ENCODE data around the gene ANAPC7.
"Not testable (repeated sequence)": the region's sequence is repeated elsewhere in the genome, so short reads cannot be mapped to it uniquely, and the experiment has no call there.

The ANAPC7 gene

DNA sequence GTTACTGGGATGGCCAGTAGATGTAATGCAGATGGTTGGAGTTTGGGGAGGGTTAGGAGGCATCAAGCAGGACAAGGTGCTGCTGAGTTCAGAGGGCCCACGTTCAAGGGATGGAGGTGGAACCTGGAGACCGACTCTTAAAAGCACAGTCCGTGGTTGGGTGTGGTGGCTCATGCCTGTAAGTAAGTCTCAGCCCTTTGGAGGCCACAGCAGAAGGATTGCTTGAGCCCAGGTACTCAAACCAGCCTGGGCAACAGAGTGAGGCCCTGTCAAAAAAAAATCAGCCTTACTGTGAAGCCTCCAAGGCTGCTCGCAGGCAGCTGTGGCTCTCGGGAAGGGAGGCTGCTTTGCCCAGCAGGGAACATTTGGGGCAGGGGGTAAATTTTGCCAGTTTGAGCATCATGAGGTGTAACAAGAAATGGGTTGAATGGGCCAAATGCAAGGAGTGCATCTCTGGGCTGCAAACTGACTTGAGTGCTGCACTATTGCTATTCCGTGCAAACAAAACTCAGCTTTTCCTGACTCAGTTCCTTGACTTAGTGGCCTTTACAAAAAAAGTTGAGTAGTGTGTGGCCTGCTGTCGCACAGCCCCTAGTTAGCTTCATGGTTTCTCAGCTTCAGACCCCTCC lies 55.0 kb downstream of the ANAPC7 start:
- no peak for DNase-seq (ENCODE audit: low read depth, low spot score)

DNA sequence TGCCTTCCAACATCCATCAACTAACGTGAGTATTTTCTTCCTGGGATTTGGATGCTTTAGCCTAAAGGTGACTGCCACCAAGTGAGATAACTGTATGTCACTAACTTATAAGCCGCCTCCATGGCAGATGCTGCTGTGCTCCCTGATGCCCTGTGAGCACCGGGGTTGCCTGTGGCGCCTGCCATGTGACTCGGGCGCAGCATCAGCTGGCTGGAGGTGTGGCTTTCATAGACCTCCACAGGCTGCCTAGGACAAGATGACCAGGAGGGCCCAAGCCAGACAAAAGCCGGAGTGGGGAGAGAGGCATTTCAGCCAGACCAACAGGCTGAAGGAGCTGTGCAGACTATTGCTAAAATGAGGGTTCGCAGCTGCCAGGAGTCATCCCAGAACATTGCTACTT lies 55.7 kb downstream of the ANAPC7 start:
- no peak for DNase-seq (ENCODE audit: low read depth, low spot score)

DNA sequence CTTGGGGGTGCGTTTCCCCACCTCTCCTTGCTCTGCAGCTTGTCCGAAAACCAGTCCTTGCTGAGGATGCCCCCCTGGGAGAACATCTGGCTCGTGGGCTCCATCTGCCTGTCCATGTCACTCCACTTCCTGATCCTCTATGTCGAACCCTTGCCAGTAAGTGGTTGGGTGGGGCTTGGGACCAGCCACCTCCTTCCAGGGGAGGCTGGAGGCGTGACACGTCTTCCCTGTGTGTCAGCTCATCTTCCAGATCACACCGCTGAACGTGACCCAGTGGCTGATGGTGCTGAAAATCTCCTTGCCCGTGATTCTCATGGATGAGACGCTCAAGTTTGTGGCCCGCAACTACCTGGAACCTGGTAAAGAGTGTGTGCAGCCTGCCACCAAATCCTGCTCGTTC lies 57.5 kb downstream of the ANAPC7 start:
- no peak for DNase-seq (ENCODE audit: low read depth, low spot score)

DNA sequence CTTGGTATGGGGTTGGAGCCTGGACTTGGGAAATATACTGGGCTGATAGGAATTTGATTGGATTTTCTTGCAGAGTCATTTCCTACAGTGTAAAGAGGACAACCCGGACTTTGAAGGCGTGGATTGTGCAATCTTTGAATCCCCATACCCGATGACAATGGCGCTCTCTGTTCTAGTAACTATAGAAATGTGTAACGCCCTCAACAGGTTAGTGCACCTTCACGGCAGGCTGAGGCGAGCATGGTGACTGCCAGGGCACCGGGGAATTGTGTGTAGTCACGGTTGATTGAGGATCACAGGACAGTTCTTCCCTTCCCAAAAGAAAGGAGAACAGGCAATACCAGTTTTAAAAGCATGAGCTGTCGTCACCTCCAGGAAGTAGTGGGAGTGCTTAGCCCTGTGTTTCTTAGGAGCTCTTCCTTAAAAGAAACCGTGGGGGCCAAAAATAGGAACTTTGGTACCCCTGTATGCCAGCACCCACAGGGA lies 58.3 kb downstream of the ANAPC7 start:
- no peak for DNase-seq (ENCODE audit: low read depth, low spot score)

DNA sequence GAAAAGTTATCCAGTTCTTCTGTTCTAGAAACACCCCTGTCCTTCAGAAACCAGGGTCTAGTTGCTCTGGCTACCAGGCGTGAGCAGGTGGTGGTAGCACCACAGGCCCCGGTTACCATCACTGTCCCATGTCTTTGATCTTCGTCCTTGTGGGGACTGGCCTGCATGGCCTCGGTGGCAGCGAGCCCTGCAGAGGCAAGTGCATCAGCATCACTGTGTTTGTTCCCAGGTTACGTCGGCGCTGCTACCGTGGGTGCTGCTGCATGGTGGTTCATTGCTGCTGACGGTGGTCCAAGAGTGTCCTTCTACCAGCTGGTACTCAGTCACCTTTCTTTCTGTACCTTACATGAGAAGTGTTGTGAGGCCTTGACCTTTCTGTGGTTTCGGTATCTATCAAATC lies 58.9 kb downstream of the ANAPC7 start:
- DNase-seq (ENCODE audit: low read depth, low spot score) = no peak

DNA sequence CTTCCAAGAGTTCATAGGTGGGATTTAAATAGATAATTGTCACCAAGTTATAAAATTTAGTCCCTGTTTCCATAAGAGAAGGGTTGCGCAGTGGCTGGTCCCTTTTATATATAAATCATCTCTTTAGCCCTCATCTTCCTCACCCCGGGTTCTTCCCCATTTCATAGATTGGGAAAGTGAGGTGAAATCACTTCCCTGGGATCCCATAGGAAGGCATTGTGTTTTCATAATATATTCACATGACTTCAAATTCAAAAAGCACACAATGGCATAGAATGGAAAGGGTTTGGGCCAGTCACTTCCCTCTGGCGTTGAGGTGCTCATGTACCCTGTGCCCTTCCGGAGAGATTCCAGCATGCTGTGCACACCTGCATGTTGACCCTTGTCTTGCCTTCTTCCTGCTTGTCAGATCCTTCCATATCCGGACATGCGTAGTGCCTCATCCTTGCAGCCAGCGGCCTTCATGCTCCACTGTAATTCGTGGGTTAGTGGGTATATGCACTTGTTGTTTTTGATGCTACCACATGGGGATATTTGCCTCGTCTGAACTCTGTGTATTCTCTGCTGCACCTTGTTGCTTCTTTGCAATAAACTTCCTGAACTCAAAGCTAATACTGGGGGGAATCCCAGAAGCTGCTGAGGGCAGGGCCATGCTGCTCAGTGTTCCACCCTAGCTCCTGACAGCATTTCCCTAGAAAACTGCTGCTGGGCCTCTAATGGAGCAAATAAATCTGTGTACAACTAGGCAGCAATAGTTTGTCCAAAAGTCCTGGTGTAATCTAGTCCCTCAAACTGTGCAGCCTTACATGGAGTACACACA lies 59.6 kb downstream of the ANAPC7 start:
- no peak for DNase-seq (ENCODE audit: low read depth, low spot score)

DNA sequence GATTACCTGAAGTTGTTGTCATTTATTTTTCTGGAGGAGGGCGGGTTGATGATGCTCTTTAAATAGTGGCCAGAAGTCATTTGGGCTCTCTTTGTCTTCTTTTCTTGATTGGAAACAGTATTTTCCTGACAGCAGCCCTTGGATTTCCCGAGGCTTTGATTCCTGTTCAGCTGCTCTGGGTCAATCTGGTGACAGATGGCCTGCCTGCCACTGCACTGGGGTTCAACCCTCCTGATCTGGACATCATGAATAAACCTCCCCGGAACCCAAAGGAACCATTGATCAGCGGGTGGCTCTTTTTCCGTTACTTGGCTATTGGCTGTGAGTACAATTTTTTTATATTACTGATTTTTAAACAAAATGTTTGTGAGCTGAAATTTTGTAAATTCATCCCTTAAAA lies 60.4 kb downstream of the ANAPC7 start:
- DNase-seq (ENCODE audit: low read depth, low spot score) = no peak

DNA sequence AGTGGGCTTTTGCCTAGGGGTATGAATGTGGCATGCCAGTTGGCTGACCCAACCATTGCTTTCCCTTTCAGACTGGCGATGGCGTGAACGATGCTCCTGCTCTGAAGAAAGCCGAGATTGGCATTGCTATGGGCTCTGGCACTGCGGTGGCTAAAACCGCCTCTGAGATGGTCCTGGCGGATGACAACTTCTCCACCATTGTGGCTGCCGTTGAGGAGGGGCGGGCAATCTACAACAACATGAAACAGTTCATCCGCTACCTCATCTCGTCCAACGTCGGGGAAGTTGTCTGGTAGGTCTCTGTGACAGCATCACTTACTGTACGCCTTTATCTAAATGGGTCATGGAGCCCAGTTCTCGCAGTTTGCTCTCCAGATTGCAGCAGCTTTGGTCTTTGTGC lies 61.4 kb downstream of the ANAPC7 start:
- no peak for DNase-seq (ENCODE audit: low read depth, low spot score)

DNA sequence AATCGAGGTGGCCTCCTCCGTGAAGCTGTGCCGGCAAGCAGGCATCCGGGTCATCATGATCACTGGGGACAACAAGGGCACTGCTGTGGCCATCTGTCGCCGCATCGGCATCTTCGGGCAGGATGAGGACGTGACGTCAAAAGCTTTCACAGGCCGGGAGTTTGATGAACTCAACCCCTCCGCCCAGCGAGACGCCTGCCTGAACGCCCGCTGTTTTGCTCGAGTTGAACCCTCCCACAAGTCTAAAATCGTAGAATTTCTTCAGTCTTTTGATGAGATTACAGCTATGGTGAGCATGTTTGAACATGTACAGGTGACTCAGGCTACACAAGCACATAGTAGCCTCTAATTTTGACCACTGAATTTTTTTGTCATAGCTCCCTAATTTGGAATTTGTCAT lies 62.8 kb downstream of the ANAPC7 start:
- DNase-seq (ENCODE audit: low read depth, low spot score) = no peak

DNA sequence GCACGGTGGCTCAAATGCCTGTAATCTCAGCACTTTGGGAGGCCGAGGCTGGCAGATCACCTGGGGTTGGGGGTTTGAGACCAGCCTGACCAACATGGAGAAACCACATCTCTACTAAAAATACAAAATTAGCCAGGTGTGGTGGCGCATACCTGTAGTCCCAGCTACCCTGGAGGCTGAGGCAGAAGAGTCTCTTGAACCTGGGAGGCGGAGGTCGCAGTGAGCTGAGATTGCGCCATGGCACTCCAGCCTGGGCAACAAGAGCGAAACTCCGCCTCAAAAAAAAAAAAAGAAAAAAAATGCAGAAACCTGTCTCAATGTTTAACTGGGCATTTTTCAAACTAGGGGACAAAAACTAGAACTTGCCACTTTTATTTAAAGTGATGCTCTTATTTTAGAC lies 63.2 kb downstream of the ANAPC7 start:
- DNase-seq (ENCODE audit: low read depth, low spot score) = not testable (repeated sequence)

DNA sequence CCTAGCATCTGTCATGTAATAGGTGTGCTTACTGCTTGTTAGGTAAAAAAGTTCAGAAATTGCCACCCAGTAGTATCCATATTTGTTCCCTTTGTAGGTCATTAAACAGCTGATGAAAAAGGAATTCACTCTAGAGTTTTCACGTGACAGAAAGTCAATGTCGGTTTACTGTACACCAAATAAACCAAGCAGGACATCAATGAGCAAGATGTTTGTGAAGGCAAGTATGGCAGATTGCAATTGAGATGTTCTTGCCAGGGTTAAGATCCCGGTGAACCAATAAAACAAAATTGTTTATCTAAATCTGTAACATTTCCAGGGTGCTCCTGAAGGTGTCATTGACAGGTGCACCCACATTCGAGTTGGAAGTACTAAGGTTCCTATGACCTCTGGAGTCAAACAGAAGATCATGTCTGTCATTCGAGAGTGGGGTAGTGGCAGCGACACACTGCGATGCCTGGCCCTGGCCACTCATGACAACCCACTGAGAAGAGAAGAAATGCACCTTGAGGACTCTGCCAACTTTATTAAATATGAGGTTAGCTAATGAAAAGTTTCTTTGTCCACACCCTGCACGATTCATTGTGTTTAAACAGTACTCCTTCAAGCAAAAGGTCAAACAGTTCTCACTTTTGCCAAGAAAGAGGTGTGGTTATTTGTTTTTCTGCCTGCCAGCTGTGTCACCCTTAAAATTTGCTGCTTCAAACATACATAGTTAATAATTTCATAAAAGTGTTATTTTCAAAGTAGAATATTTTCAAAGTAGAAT lies 64.1 kb downstream of the ANAPC7 start:
- no peak for DNase-seq (ENCODE audit: low read depth, low spot score)

DNA sequence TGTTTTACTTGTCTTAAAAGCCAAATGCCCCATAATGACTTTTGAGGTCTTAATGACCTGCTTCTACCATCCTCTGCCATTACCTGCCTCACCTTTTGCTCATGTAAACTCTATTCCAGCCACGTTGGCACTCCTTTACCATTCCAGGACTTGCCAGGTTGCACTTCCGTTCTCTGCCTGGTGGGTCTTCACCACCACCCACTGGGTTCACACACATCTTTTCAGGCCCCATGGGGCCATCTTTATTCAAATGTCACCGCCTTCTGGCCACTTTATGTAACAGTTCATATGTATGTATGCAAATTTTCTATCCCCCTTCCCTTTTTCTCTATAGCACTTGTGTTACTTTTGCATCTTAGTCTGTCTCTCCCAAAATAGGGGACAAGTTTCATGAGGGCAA lies 64.8 kb downstream of the ANAPC7 start:
- no peak for DNase-seq (ENCODE audit: low read depth, low spot score)

DNA sequence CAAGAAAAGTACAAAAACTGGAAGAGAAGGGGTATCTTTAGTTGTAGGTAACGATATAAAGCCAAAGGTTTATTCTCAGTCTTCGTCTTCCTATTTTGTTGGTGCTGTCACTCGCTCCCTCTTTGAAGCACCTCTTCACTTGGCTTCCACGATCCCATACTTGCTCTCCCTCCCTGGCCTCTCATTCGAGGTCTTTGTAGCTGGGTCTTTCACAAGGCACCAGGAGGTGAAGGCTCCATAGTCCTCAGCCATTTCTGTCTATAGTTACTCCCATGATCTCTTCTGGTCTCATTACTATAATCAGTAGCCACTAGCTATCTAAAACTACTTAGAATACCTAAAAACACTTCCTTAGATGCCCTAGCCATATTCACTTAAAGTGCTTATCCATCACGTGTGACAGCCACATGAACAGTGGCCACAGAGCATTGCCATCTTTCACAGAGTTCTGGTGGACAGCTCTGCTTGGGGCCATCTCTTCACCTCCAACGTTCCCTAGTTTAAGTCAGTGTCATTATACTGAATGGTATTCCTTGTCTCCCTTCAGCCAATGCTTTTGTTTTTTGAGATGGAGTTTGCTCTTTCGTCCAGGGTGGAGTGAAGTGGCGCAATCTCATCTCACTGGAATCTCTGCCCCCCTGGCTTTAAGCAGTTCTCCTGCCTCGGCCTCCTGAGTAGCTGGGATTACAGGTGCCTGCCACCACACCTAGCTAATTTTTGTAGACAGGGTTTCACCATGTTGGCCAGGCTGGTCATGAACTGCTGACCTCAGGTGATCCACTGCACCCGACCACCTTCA lies 65.4 kb downstream of the ANAPC7 start:
- no peak for DNase-seq (ENCODE audit: low read depth, low spot score)

DNA sequence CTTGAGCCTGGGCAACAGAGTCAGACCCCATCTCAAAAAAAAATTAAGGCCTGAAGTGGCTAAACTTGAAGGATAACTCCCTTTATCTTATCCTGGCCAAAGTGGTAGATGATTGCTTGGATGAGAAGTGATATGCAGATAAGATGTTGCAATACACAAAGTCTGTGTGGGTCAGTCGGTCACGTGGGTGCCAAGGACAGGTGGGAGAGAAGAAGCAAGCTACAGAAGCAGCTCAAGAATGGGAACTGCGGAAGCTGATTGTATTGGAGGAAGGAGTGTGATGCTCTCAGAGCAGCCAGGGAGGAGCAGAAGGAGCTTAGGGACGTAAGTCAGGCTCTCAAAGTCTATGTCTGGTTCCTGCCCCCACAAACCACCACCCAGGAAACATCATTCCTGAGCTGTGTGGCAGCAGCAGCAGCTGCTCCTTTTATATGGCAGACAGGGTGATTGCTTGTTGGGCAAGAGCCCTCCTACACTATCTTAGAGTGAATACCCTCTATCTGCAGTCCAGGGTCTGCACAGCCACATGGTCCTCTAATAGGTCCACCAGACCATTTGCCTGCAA lies 67.9 kb downstream of the ANAPC7 start:
- no peak for DNase-seq (ENCODE audit: low read depth, low spot score)

DNA sequence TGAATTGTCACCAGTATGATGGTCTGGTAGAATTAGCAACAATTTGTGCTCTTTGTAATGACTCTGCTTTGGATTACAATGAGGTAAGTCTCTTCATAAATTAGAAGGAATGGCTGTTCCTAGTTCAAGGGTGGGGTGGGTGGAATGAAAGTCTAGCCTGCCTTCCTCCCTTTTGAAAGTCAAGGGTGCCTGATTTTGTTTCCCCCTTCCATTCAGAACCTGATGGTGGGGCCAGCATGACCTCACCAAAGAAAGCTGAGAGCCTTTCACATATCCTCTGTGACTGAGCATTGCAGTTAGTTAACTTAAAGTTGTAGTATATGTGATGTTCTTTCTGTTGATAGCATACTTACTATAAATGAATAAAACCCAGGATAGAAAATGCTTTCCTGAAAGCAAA lies 70.3 kb downstream of the ANAPC7 start:
- no peak for DNase-seq (ENCODE audit: low read depth, low spot score)

DNA sequence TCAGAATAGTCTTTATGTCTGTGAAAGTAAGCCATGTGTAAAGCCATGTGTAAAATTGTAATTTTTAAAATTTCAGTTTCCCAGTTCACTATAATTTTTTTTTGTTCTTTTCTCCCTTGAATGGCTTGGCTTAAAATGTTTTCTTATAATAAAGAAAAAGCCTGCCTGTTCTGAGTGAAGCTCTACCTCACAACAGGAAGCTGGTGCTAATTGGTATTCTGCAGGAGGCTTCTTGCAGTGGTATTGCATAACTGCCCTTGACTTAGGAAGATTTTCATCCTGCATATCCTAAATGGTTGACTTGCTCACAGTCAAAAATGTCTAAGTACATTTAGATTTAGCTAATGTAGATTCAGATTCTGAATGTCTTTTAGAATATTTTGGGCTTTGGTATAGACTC lies 73.0 kb downstream of the ANAPC7 start:
- no peak for DNase-seq (ENCODE audit: low read depth, low spot score)

DNA sequence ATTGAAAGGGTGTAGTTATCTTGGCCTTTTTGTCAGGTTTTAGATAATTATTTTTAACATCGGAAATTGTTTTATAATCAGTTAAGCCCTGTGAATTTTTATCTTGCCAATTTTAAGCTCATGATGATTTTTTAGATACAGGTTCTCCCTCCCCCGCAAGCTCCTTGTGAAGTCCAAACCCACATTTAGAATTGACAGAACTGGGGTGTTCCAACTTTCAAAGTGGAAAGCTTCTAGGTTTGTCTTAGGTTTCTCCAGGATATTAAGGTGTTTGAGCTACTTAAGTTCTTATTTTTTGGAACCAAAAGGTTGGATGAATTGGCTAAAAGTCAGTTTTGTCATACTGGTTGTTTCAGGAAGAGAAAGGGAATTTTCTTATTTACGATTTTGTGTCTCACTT lies 73.4 kb downstream of the ANAPC7 start:
- DNase-seq (ENCODE audit: low read depth, low spot score) = no peak

DNA sequence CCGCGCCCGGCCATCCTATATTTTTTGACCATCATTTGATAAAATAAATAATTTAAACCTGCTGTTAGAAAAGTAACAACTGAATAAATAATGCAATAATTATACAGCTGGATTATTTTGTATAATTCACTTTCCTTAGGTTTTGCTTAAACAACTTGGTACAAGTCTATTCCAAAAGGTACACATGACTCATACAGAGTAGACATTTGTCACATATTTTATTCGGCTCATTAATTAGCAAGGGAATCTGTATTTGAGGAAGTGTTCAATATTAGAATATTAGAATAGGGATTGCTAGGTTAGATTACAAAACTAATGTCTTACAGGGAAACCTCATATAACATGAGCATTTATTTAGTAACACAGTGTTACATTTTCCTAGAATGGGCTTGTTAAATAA lies 73.8 kb downstream of the ANAPC7 start:
- DNase-seq (ENCODE audit: low read depth, low spot score) = no peak
